KMS-11 (cell line): ENCODE measurements around the gene KRT7.

Experiments used
- H2AFZ ChIP-seq: fragments of 200-600 bp; sonication (generic); 2 replicates; pipeline ENCODE4 v1.6.1; 2016; ENCODE audit warnings: antibody characterized with exemption, mixed run types, low read depth
- H3K27ac ChIP-seq: fragments of 200-600 bp; sonication (generic); 2 replicates; pipeline ENCODE4 v1.6.1; 2016; ENCODE audit warnings: mild to moderate bottlenecking, mixed run types
- H3K27me3 ChIP-seq: fragments of 200-600 bp; sonication (generic); 2 replicates; pipeline ENCODE4 v1.6.1; 2017; ENCODE audit warnings: mild to moderate bottlenecking, low read depth, mixed run types, moderate library complexity; ENCODE audit not compliant: insufficient read depth
- H3K36me3 ChIP-seq: fragments of 200-600 bp; sonication (generic); 2 replicates; pipeline ENCODE4 v1.6.1; 2017; ENCODE audit warnings: mild to moderate bottlenecking, mixed run types; ENCODE audit not compliant: insufficient read depth
- H3K4me1 ChIP-seq: fragments of 200-600 bp; sonication (generic); 2 replicates; pipeline ENCODE4 v1.6.1; 2016; ENCODE audit warnings: mild to moderate bottlenecking, low read depth, mixed run types; ENCODE audit not compliant: poor library complexity, severe bottlenecking
- H3K4me2 ChIP-seq: fragments of 200-600 bp; sonication (generic); 2 replicates; pipeline ENCODE4 v1.7.0; 2016; ENCODE audit warnings: mild to moderate bottlenecking, mixed run types
- H3K4me3 ChIP-seq: fragments of 200-600 bp; sonication (generic); IDR thresholded peaks from 2 replicates; pipeline ENCODE4 v1.6.1; 2017; ENCODE audit warnings: low read depth, low read length, mixed read lengths; ENCODE audit not compliant: insufficient read depth
- H3K79me2 ChIP-seq: fragments of 200-600 bp; sonication (generic); 2 replicates; pipeline ENCODE4 v1.6.1; 2016; ENCODE audit warnings: low read depth, mixed run types; ENCODE audit not compliant: insufficient read depth
- H3K9ac ChIP-seq: fragments of 200-600 bp; sonication (generic); 2 replicates; pipeline ENCODE4 v1.6.1; 2016; ENCODE audit warnings: mild to moderate bottlenecking, mixed run types
- H4K20me1 ChIP-seq: fragments of 200-600 bp; sonication (generic); 2 replicates; pipeline ENCODE4 v1.6.1; 2016; ENCODE audit warnings: mild to moderate bottlenecking, mixed run types; ENCODE audit not compliant: insufficient read depth
- TF ChIP-seq, protein P1 (sequence below): fragments of 200-600 bp; sonication (generic); conservative IDR thresholded peaks from 2 replicates; pipeline ENCODE4 v1.6.1; 2017; ENCODE audit warnings: low read depth, mild to moderate bottlenecking, antibody characterized with exemption, low read length, moderate library complexity, mixed read lengths

Gene KRT7

DNA sequence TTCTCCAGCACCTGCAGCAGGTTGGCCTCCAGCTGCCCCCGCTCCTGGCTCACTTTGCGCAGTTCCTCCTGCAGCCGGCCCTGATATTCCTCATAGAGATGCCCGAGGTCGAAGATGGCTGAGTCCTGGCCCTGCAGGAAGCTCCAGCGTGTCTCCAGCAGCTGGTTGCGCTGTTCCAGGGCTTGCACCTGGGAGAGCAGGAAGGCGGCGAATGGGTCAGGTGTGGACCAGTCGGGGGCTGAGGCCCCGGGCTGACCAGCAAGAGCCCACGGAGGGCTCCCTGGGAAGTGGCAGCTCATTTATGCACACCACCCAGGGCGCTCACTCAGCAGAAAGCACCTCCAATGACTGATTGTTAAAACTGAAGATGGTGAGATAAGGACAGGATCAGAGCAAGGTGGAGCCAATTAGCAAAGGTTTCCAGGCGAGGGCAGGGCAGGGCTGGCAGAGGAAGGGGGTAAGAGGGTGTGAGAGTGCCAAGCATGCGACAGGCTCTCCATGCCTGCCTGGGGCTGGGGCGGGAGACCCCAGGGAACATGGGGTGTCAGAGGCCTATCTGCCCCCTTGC lies 47.6 kb upstream of the KRT7 start:
- no peaks in the 10 kb centered on the region; the same call in 1 of the 2 replicates for H3K27me3 ChIP-seq
- H2AFZ ChIP-seq = no peak overlapping the region
- TF ChIP-seq, protein P1, sequence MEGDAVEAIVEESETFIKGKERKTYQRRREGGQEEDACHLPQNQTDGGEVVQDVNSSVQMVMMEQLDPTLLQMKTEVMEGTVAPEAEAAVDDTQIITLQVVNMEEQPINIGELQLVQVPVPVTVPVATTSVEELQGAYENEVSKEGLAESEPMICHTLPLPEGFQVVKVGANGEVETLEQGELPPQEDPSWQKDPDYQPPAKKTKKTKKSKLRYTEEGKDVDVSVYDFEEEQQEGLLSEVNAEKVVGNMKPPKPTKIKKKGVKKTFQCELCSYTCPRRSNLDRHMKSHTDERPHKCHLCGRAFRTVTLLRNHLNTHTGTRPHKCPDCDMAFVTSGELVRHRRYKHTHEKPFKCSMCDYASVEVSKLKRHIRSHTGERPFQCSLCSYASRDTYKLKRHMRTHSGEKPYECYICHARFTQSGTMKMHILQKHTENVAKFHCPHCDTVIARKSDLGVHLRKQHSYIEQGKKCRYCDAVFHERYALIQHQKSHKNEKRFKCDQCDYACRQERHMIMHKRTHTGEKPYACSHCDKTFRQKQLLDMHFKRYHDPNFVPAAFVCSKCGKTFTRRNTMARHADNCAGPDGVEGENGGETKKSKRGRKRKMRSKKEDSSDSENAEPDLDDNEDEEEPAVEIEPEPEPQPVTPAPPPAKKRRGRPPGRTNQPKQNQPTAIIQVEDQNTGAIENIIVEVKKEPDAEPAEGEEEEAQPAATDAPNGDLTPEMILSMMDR = no peak
- H3K79me2 ChIP-seq = no peaks in the 10 kb centered on the region
- H3K4me1 ChIP-seq = peaks cover 10% of the 10 kb centered on the region
- H3K27ac ChIP-seq = no peak overlapping the region
- H3K36me3 ChIP-seq = no peaks in the 10 kb centered on the region
- no peaks in the 10 kb centered on the region for H4K20me1 ChIP-seq
- H3K4me2 ChIP-seq = no peak overlapping the region
- no peak overlapping the region for H3K9ac ChIP-seq
- no peak overlapping the region for H3K4me3 ChIP-seq

DNA sequence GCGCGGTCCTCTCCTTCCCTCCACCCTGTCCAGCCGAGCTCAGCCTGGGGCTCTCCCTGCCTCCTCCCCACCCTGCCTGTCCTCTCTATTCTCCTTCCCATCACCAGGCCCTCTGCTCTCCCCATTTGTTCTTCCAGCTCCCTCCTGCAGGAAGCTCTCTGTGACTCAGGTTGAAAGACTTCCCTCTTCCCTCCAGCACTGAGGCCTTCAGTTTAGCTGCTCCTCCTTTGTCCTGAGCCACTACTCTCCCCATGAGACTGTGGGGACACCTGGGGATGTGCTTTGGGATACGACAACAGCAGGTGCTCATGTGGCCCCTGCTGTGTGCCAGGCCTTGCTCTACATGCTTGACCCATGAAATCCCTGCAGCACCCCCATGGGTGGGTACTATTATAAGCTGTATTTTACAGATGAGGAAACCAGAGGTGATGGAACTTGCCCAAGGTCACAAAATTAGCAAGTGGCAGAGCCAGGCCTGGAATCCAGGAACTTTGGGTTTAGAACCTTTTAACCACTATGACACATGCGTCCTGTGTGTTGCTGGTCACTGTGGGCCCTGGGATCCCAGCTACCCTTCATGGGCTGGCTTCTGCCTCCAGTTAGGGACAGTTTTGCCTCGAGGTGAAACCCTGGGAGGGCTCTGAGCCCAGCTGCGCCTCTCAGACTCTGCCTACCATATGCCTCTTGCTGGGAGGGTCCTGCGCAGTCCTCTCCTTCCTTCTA lies 46.8 kb upstream of the KRT7 start:
- Histone ChIP-seq H3K4me3 (no peak overlapping the region), H4K20me1 (no peaks in the 10 kb centered on the region), H3K79me2 (no peaks in the 10 kb centered on the region), H3K4me2 (no peak overlapping the region), H3K9ac (no peak overlapping the region), H3K27ac (no peak overlapping the region), H2AFZ (no peak overlapping the region), H3K36me3 (no peaks in the 10 kb centered on the region), H3K27me3 (no peaks in the 10 kb centered on the region), H3K4me1 (peaks cover 10% of the 10 kb centered on the region)
- TF ChIP-seq, protein P1 = no peak

DNA sequence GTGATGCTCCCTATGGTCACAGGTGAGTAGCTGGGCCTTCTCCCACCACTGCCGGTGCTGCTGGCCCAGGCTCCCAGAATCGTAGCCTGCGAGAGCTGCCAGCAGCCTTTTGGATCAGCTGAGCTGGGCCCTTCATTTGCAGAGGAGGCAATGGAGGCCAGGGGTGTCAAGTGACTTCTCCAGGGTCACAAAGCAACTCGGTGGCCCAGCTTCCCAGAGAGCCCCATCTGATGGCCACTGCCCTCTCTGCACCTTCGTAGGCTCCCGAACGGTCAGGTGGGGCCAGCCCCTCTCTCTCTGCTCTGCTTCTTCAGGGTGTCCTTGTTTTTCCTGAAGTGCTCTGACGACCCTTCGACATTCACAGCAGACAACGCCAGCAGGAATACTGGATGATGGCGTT lies 45.8 kb upstream of the KRT7 start:
- no peaks in the 10 kb centered on the region for H3K27me3 ChIP-seq
- H3K36me3 ChIP-seq = no peaks in the 10 kb centered on the region
- no peaks in the 10 kb centered on the region for H3K79me2 ChIP-seq
- H3K9ac ChIP-seq = no peak overlapping the region
- no peak overlapping the region for H3K4me3 ChIP-seq
- H4K20me1 ChIP-seq = no peaks in the 10 kb centered on the region
- TF ChIP-seq, protein P1 = no peak
- peaks cover 10% of the 10 kb centered on the region for H3K4me1 ChIP-seq
- no peak overlapping the region for H2AFZ ChIP-seq
- H3K4me2 ChIP-seq = no peak overlapping the region
- H3K27ac ChIP-seq = no peak overlapping the region

DNA sequence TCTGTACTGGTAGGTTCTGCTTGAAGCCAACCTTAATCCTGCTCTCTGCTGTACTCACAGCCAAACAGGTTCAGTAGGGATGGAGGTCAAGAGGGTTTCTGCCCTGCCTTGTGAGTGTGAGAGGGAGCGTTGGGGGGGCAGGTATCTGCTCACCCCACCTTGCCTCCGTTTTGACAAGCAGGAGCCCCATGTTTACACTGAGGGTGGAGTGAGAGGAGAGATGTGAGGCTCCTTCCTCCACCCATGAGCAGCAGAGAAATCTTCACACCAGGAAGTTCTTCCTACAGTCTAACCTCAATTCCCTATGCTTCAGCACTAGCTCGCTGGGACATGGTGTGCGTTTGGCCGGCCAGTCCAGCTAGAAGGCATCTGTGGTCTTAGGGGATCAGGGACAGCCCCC lies 45.4 kb upstream of the KRT7 start:
- H3K27me3 ChIP-seq = no peaks in the 10 kb centered on the region
- peaks cover 10% of the 10 kb centered on the region for H3K4me1 ChIP-seq
- H2AFZ ChIP-seq = no peak overlapping the region
- no peak overlapping the region for H3K9ac ChIP-seq
- H3K79me2 ChIP-seq = no peaks in the 10 kb centered on the region
- no peak overlapping the region for H3K4me2 ChIP-seq
- H3K27ac ChIP-seq = no peak overlapping the region
- H4K20me1 ChIP-seq = no peaks in the 10 kb centered on the region
- TF ChIP-seq, protein P1 = no peak
- no peaks in the 10 kb centered on the region for H3K36me3 ChIP-seq
- H3K4me3 ChIP-seq = no peak overlapping the region
